ENCODE measurements around the gene GCKR. TPM values are rescaled to one million over a fixed set of nuclear protein-coding genes. Genes with fewer than 3 reads are reported as not detected.

Gene GCKR
- total RNA-seq, 4 donors from 2014 or later = 0.56 to 1.0 (median 0.64) TPM; not detected in 1

DNA sequence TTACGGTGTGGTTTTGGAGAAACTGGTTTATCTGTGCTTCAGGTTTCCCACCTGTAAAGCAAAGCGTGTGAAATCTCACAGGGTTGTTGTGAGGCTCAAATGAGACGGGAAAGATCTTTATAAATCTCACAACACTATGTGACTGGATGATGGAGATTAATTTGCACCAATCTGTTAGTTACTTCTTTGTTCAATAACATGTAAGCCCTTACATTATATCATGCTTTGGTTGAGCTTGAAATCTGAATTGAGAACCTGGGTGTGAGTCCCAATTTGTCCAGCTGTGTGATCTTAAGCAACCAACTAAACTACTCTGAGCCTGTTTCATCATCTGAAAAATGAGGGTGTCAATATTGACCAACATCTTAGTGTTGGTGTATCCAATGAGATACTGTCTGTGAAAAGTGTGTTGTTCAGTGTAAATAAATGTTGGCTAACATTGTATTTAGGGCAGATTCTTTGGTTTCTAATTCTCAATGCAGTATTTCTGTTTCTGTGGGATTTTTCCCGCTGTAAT is 741 bp upstream of the GCKR start:
- no peaks in the 10 kb centered on the region for H3K27me3 ChIP-seq
- H3K9me3 ChIP-seq = no peaks in the 10 kb centered on the region
- H3K27ac ChIP-seq = no peak overlapping the region
- H3K36me3 ChIP-seq = no peaks in the 10 kb centered on the region
- H3K4me3 ChIP-seq = no peak overlapping the region
- no peak for DNase-seq (ENCODE audit: low spot score in 2 of 2)
- TF ChIP-seq, protein P1, sequence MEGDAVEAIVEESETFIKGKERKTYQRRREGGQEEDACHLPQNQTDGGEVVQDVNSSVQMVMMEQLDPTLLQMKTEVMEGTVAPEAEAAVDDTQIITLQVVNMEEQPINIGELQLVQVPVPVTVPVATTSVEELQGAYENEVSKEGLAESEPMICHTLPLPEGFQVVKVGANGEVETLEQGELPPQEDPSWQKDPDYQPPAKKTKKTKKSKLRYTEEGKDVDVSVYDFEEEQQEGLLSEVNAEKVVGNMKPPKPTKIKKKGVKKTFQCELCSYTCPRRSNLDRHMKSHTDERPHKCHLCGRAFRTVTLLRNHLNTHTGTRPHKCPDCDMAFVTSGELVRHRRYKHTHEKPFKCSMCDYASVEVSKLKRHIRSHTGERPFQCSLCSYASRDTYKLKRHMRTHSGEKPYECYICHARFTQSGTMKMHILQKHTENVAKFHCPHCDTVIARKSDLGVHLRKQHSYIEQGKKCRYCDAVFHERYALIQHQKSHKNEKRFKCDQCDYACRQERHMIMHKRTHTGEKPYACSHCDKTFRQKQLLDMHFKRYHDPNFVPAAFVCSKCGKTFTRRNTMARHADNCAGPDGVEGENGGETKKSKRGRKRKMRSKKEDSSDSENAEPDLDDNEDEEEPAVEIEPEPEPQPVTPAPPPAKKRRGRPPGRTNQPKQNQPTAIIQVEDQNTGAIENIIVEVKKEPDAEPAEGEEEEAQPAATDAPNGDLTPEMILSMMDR (IDR thresholded peaks at IDR 0.05) = no peak
- TF ChIP-seq EP300 (IDR thresholded peaks at IDR 0.05) (no peak), POLR2AphosphoS5 (IDR thresholded peaks at IDR 0.05) (no peak), POLR2A (IDR thresholded peaks at IDR 0.05) (no peak)
- H3K4me1 ChIP-seq = peaks cover 7% of the 10 kb centered on the region
- WGBS = 67% methylated on average over 4 of the region's 4 CpGs

DNA sequence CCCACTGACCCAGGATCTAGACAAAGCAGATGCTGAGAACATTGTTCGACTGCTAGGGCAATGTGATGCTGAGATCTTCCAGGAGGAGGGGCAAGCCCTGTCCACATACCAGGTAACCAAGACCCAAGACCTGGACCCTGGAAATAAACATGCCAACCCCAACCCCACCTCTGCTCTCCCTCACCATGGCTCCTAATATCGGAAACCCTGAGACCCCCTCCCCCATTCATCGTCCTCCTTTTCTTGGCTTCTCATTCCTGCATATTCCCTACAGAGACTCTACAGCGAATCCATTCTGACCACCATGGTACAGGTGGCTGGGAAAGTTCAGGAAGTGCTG is 619 bp downstream of the GCKR start:
- H3K4me1 ChIP-seq = peaks cover 7% of the 10 kb centered on the region
- H3K27me3 ChIP-seq = no peaks in the 10 kb centered on the region
- no peaks in the 10 kb centered on the region for H3K9me3 ChIP-seq
- H3K36me3 ChIP-seq = no peaks in the 10 kb centered on the region
- H3K27ac ChIP-seq = no peak overlapping the region
- no peak overlapping the region for H3K4me3 ChIP-seq
- TF ChIP-seq EP300 (IDR thresholded peaks at IDR 0.05) = no peak
- no peak for TF ChIP-seq POLR2A (IDR thresholded peaks at IDR 0.05)
- 76% methylated on average over 4 of the region's 4 CpGs for WGBS
- DNase-seq (ENCODE audit: low spot score in 2 of 2) = no peak

DNA sequence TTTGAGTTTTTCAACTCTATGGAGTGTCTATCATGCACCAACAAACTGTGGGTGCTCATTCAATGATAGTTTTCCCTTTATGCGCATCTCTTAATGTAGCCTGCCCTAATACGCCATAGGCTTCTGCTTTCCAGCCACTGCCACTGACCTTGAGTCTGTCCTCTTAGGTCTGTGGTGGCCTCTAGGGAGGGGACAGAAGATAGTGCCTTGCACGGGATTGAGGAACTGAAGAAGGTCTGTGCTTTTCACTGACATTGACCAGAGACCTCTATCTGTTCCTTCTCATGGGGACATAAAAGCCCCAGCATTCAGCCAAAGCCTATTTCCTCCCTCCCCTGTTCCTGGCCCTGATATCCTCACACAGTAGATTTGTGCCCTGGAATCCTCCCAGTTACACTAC is 2.3 kb downstream of the GCKR start:
- no peaks in the 10 kb centered on the region for H3K27me3 ChIP-seq
- no peak overlapping the region for H3K4me3 ChIP-seq
- TF ChIP-seq EP300 (IDR thresholded peaks at IDR 0.05) (no peak), POLR2AphosphoS5 (IDR thresholded peaks at IDR 0.05) (no peak), POLR2A (IDR thresholded peaks at IDR 0.05) (no peak)
- TF ChIP-seq, protein P1 (IDR thresholded peaks at IDR 0.05) = no peak
- WGBS = 89% methylated on average over 3 of the region's 3 CpGs
- H3K36me3 ChIP-seq = no peaks in the 10 kb centered on the region
- no peak overlapping the region for H3K27ac ChIP-seq
- H3K9me3 ChIP-seq = no peaks in the 10 kb centered on the region
- H3K4me1 ChIP-seq = peaks cover 7% of the 10 kb centered on the region
- DNase-seq (ENCODE audit: low spot score in 2 of 2) = no peak

- DNase-seq (ENCODE audit: low spot score in 2 of 2) = no peak
- Histone ChIP-seq H3K4me1 (no peaks in the 10 kb centered on the region), H3K27me3 (no peaks in the 10 kb centered on the region), H3K27ac (no peak overlapping the region), H3K36me3 (no peaks in the 10 kb centered on the region), H3K4me3 (no peak overlapping the region), H3K9me3 (no peaks in the 10 kb centered on the region)
- TF ChIP-seq EP300 (IDR thresholded peaks at IDR 0.05) (no peak), POLR2A (IDR thresholded peaks at IDR 0.05) (no peak), POLR2AphosphoS5 (IDR thresholded peaks at IDR 0.05) (no peak)
- TF ChIP-seq, protein P1 (IDR thresholded peaks at IDR 0.05) = no peak
These were observed 4.4 kb downstream of the GCKR start for GRCh38 chr2:27501042-27501441.

GRCh38 chr2:27502142-27502541 is 5.5 kb downstream of the GCKR start:
- H3K36me3 ChIP-seq = no peaks in the 10 kb centered on the region

More at GRCh38 chr2:27502142-27502541, 5.5 kb downstream of the GCKR start:
- Histone ChIP-seq H3K9me3 (no peaks in the 10 kb centered on the region), H3K4me3 (no peak overlapping the region), H3K27me3 (no peaks in the 10 kb centered on the region), H3K27ac (no peak overlapping the region), H3K4me1 (no peaks in the 10 kb centered on the region)
- TF ChIP-seq POLR2A (IDR thresholded peaks at IDR 0.05) = no peak
- TF ChIP-seq POLR2AphosphoS5 (IDR thresholded peaks at IDR 0.05) = no peak
- TF ChIP-seq, protein P1 (IDR thresholded peaks at IDR 0.05) = no peak
- TF ChIP-seq EP300 (IDR thresholded peaks at IDR 0.05) = no peak
- DNase-seq (ENCODE audit: low spot score in 2 of 2) = no peak
- 81% methylated on average over 4 of the region's 4 CpGs for WGBS

Data from suprapubic skin (tissue), 4 donors.